Endodermal cell (in vitro differentiated cells): ENCODE data around the gene CD69. TPM values are rescaled to one million over a fixed set of nuclear protein-coding genes. Genes with fewer than 3 reads are reported as not detected.

Experiments used
- DNase-seq: peaks from one replicate; pipeline ENCODE4 v3.0.0-alpha.2; 2017
- H3K27ac ChIP-seq: 2 replicates; pipeline ENCODE4 v1.5.1; 2013; ENCODE audit warnings: mild to moderate bottlenecking, low read depth, low read length, moderate library complexity
- H3K27me3 ChIP-seq: 2 replicates; pipeline ENCODE4 v1.6.1; 2013; ENCODE audit warnings: mild to moderate bottlenecking, low read length, moderate library complexity; ENCODE audit not compliant: insufficient read depth, control insufficient read depth, poor library complexity, severe bottlenecking
- H3K36me3 ChIP-seq: 2 replicates; pipeline ENCODE4 v1.7.0; 2013; ENCODE audit warnings: mild to moderate bottlenecking, low read length, moderate library complexity; ENCODE audit not compliant: control insufficient read depth, insufficient read depth
- H3K4me1 ChIP-seq: one replicate; pipeline ENCODE4 v1.7.0; 2013; ENCODE audit warnings: low read length; ENCODE audit not compliant: control insufficient read depth, insufficient read depth
- H3K4me3 ChIP-seq: 2 replicates; pipeline ENCODE4 v1.5.1; 2013; ENCODE audit warnings: mild to moderate bottlenecking, low read length, moderate library complexity
- H3K9ac ChIP-seq: 2 replicates; pipeline ENCODE4 v1.6.1; 2013; ENCODE audit warnings: mild to moderate bottlenecking, low read length, moderate library complexity; ENCODE audit not compliant: poor library complexity, severe bottlenecking; ENCODE audit errors: extremely low read depth
- H3K9me3 ChIP-seq: 2 replicates; pipeline ENCODE4 v1.6.1; 2013; ENCODE audit warnings: mild to moderate bottlenecking, low read length, moderate library complexity; ENCODE audit not compliant: control insufficient read depth
- H3K27ac Mint-ChIP-seq: 2 replicates; pipeline ENCODE4 v1.8.0; 2020; ENCODE audit warnings: mixed read lengths
- H3K27me3 Mint-ChIP-seq: 2 replicates; pipeline ENCODE4 v1.8.0; 2021; ENCODE audit warnings: mild to moderate bottlenecking, mixed read lengths; ENCODE audit not compliant: insufficient read depth
- H3K36me3 Mint-ChIP-seq: 2 replicates; pipeline ENCODE4 v1.8.0; 2020; ENCODE audit warnings: low read depth, mixed read lengths
- H3K4me1 Mint-ChIP-seq: 2 replicates; pipeline ENCODE4 v1.8.0; 2020; ENCODE audit warnings: mixed read lengths
- H3K4me3 Mint-ChIP-seq: 2 replicates; pipeline ENCODE4 v1.8.0; 2020; ENCODE audit warnings: mild to moderate bottlenecking, moderate library complexity, mixed read lengths
- H3K9me3 Mint-ChIP-seq: 2 replicates; pipeline ENCODE4 v1.8.0; 2020; ENCODE audit warnings: mild to moderate bottlenecking, mixed read lengths
- WGBS, 2 experiments: methylation state at CpG; one replicate each; pipeline versions ENCODE4 v1.1.5 to v1.1.7; 2013; ENCODE audit warnings: missing lambda C conversion rate in 2 of 2, mixed read lengths in 1 of 2; ENCODE audit not compliant: insufficient coverage in 1 of 2, insufficient read length in 1 of 2; 5-methylcytosine and 5-hydroxymethylcytosine counted together
- total RNA-seq, 2 donors: library from RNA; stranded (reverse); fragmentation: NEBNext Ultra II Directional in 1 of 2; extraction: Animal tissue kit (Norgen Biotek cat#: 25700) in 1 of 2; gene quantifications; 2 replicates in 1 of 2; 3 replicates in 1 of 2; pipeline ENCODE4 v1.2.1, GENCODE V29; 2021
- TF ChIP-seq, protein P1 (sequence below): fragments of 200-600 bp; sonication (generic); conservative IDR thresholded peaks from 2 replicates; pipeline ENCODE4 v1.5.0; 2021; ENCODE audit warnings: antibody characterized with exemption, mild to moderate bottlenecking

CD69 gene
- total RNA-seq, 2 donors from 2014 or later, result not detected

DNA sequence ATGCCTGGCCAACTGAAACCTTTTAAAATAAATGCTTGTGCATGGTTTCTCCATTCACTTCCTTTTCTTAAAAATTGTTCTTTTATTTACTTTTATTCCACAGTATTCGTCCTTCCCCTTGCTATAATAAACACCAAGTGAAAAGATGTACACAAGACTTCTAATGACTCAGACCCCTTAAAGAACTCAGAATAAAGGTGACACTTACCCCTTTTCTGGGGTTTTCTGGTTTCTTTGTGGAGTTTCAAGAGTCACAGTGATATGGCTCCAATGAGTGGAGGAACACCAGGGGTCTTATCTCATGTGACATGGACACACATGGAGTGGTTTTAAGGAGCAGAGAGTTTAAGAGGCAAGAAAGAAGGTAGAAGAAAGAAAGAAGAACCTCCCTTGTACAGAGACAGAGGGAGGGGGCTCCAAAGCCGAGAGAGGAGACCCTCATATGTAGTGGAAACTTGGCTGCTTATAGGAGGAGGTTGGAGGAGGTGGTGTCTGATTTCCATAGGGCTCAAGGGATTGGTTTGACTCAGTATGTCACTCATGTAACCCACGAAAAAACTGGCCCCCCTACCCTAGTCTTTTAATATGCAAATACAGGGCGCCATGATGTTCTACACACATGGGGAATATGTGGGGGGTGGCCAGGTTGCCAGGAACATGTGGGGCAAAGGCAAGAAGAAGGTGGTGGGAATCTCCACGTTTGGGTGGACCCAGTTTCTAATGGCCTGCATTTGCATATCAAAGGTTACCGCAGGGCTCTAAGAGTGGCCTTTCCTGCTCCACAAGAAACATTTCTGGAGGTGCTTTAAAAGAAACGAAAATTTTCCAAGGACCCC lies 22.1 kb upstream of the CD69 start:
- peaks cover 14% of the 10 kb centered on the region for H3K4me1 Mint-ChIP-seq
- H3K4me3 ChIP-seq, result no peak overlapping the region
- H3K36me3 Mint-ChIP-seq, result no peaks in the 10 kb centered on the region
- peak; percentile 50 for DNase-seq
- H3K9me3 ChIP-seq, result no peaks in the 10 kb centered on the region
- TF ChIP-seq, protein P1, sequence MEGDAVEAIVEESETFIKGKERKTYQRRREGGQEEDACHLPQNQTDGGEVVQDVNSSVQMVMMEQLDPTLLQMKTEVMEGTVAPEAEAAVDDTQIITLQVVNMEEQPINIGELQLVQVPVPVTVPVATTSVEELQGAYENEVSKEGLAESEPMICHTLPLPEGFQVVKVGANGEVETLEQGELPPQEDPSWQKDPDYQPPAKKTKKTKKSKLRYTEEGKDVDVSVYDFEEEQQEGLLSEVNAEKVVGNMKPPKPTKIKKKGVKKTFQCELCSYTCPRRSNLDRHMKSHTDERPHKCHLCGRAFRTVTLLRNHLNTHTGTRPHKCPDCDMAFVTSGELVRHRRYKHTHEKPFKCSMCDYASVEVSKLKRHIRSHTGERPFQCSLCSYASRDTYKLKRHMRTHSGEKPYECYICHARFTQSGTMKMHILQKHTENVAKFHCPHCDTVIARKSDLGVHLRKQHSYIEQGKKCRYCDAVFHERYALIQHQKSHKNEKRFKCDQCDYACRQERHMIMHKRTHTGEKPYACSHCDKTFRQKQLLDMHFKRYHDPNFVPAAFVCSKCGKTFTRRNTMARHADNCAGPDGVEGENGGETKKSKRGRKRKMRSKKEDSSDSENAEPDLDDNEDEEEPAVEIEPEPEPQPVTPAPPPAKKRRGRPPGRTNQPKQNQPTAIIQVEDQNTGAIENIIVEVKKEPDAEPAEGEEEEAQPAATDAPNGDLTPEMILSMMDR, result no peak
- no peaks in the 10 kb centered on the region for H3K27me3 ChIP-seq
- H3K27ac Mint-ChIP-seq, result no peak overlapping the region
- no peak overlapping the region for H3K4me3 Mint-ChIP-seq
- no peak overlapping the region for H3K27ac ChIP-seq
- H3K27me3 Mint-ChIP-seq, result no peaks in the 10 kb centered on the region
- no peaks in the 10 kb centered on the region for H3K36me3 ChIP-seq
- 58 to 72% methylated on average over 5 to 7 of the region's 7 CpGs for WGBS, 2 experiments
- no peaks in the 10 kb centered on the region for H3K4me1 ChIP-seq
- H3K9me3 Mint-ChIP-seq, result no peaks in the 10 kb centered on the region
- H3K9ac ChIP-seq, result no peak overlapping the region

DNA sequence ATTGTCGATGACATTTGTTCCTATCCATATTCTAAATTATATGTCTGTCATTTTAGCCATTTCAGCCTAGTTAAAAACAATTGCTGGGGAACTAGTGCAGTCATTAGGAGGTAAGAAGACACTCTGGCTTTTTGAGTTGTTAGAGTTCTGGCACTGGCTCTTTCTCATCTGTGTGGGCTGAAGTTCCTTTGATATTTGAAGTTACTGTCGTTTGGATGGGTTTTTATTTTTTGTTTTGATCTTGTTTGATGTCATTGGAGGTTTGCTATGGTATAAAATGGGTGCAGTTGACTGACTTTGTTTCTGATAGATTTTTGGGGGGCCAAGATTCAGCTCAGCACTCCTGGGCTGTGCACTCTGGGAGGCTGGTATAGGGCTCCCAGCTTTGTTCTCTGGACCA lies 20.7 kb upstream of the CD69 start:
- Histone ChIP-seq H3K9me3 (no peaks in the 10 kb centered on the region), H3K27me3 (no peaks in the 10 kb centered on the region), H3K27ac (no peak overlapping the region), H3K36me3 (no peaks in the 10 kb centered on the region), H3K9ac (no peak overlapping the region), H3K4me1 (no peaks in the 10 kb centered on the region), H3K4me3 (no peak overlapping the region)
- DNase-seq, result no peak
- WGBS, 2 experiments, result 98% methylated on average over 2 of the region's 2 CpGs; no CpG with 5 or more reads in 1 of the 2 experiments
- H3K27me3 Mint-ChIP-seq, result no peaks in the 10 kb centered on the region
- H3K4me1 Mint-ChIP-seq, result peaks cover 9% of the 10 kb centered on the region
- TF ChIP-seq, protein P1, result no peak
- no peaks in the 10 kb centered on the region for H3K9me3 Mint-ChIP-seq
- H3K36me3 Mint-ChIP-seq, result no peaks in the 10 kb centered on the region
- H3K4me3 Mint-ChIP-seq, result no peak overlapping the region
- H3K27ac Mint-ChIP-seq, result no peak overlapping the region

DNA sequence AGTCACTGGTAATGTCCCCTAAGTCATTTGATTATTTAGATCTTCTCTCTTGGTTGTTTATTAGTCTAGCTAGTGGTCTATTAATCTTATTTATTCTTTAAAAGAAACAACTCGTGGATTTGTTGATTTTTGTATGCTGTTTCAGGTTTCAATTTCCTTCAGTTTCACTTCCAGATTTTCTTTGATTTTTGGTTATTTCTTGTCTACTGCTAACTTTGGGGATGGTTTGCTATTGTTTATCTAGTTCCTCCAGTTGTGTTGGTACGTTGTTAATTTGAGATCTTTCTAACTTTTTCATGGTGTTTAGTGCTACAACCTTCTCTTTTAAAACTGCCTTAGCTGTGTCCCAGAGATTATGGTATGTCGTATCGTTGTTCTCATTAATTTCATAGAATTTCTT lies 18.5 kb upstream of the CD69 start:
- no peaks in the 10 kb centered on the region for H3K4me1 Mint-ChIP-seq
- DNase-seq, result no peak
- WGBS, 2 experiments, result 60 to 73% methylated on average over 3 to 4 of the region's 4 CpGs
- H3K36me3 ChIP-seq, result no peaks in the 10 kb centered on the region
- no peak overlapping the region for H3K27ac Mint-ChIP-seq
- H3K9ac ChIP-seq, result no peak overlapping the region
- no peaks in the 10 kb centered on the region for H3K9me3 Mint-ChIP-seq
- H3K4me1 ChIP-seq, result no peaks in the 10 kb centered on the region
- no peaks in the 10 kb centered on the region for H3K36me3 Mint-ChIP-seq
- H3K27ac ChIP-seq, result no peak overlapping the region
- H3K4me3 Mint-ChIP-seq, result no peak overlapping the region
- H3K9me3 ChIP-seq, result no peaks in the 10 kb centered on the region
- no peaks in the 10 kb centered on the region for H3K27me3 Mint-ChIP-seq
- TF ChIP-seq, protein P1, result no peak
- H3K27me3 ChIP-seq, result no peaks in the 10 kb centered on the region
- H3K4me3 ChIP-seq, result no peak overlapping the region
